ENCODE results near the gene GABARAPL2. TPM values are rescaled to one million over a fixed set of nuclear protein-coding genes. Genes with fewer than 3 reads are reported as not detected.

Gene GABARAPL2
- total and polyA plus RNA-seq, 2 experiments from 2014 or later: 106 to 232 TPM

DNA sequence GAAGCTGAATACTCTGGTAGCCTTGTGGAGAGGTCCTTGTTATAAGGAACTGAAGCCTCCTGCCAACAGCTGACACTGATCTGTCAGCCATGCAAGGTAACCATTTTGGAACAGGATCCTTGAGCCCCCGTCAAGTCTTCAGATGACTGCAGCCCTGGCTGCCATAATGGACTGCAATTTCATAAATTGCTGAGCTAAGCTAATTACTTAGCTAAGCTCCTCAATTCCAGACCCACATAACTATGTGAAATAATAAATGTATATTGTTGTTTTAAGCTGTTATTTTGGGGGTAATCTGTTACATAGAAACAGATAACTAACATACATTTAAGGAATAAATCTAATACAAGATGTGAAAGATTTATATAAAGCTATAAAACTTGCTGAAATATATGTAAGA lies 40.3 kb downstream of the GABARAPL2 start:
- H3K9me2 ChIP-seq (replicated peaks; ENCODE audit: insufficient read depth): no peaks in the 10 kb centered on the region
- TF ChIP-seq EZH2phosphoT487 (IDR thresholded peaks at IDR 0.05; ENCODE audit: low read depth, severe bottlenecking, unreplicated experiment) (no peak), EZH2 (IDR thresholded peaks at IDR 0.05; ENCODE audit: borderline replicate concordance) (no peak)
- TF ChIP-seq, protein P1, sequence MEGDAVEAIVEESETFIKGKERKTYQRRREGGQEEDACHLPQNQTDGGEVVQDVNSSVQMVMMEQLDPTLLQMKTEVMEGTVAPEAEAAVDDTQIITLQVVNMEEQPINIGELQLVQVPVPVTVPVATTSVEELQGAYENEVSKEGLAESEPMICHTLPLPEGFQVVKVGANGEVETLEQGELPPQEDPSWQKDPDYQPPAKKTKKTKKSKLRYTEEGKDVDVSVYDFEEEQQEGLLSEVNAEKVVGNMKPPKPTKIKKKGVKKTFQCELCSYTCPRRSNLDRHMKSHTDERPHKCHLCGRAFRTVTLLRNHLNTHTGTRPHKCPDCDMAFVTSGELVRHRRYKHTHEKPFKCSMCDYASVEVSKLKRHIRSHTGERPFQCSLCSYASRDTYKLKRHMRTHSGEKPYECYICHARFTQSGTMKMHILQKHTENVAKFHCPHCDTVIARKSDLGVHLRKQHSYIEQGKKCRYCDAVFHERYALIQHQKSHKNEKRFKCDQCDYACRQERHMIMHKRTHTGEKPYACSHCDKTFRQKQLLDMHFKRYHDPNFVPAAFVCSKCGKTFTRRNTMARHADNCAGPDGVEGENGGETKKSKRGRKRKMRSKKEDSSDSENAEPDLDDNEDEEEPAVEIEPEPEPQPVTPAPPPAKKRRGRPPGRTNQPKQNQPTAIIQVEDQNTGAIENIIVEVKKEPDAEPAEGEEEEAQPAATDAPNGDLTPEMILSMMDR (IDR thresholded peaks at IDR 0.05; ENCODE audit: poor library complexity): no peak
- H3K27ac ChIP-seq: no peak overlapping the region
- no peaks in the 10 kb centered on the region for H3K4me1 ChIP-seq (ENCODE audit: insufficient read depth)
- H4K20me1 ChIP-seq (ENCODE audit: insufficient read depth, poor library complexity, severe bottlenecking): no peaks in the 10 kb centered on the region
- H2AFZ ChIP-seq: no peak overlapping the region
- no peaks in the 10 kb centered on the region for H3K36me3 ChIP-seq (replicated peaks; ENCODE audit: insufficient read depth, low read depth)
- DNase-seq (ENCODE audit: low spot score): no peak
- H3K4me3 ChIP-seq: no peak overlapping the region
- WGBS (ENCODE audit: low lambda C conversion rate, missing lambda C conversion rate): 94% methylated on average over 1 of the region's 1 CpG
- H3K27me3 ChIP-seq: no peaks in the 10 kb centered on the region
- no peaks in the 10 kb centered on the region for H3K79me2 ChIP-seq
- no peak overlapping the region for H3K4me2 ChIP-seq
- no peaks in the 10 kb centered on the region for H3K9me3 ChIP-seq (ENCODE audit: low read depth)

DNA sequence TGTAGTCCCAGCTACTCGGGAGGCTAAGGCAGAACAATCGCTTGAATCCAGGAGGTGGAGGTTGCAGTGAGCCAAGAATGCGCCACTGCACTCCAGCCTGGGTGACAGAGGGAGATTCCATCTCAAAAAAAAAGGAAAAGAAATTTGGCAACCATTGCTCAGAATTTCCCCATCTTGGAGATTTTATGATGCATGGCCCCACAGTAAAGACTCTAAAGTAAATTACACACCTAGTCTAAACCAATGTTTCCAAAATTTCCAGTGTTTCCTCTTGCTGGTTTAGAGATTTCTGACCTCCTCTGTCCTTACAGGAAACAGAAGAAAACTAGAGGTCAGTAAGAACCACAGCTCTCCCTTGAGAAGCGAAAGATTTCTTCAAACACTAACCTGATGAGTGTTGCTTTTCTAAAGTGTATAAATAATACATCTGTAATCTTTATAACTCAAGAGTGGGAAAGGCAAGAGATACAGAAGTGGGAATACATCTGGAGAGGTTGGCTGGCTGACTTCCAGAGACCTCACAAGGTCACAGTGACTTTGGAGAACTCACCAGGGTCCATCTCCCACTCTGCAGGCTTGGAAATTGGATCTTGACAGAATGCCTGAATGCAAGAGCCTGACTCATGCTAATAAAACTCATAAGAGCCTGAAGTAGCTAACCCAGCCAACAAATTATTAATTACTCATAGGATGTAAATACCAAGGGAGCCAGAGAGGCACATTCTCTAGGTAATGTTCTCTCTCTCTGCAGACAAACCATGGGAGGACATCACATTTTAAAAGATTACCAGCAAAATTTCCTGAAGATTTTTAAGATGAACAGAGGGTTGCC lies 48.1 kb downstream of the GABARAPL2 start:
- WGBS (ENCODE audit: low lambda C conversion rate, missing lambda C conversion rate): 99% methylated on average over 4 of the region's 4 CpGs
- H3K4me1 ChIP-seq (ENCODE audit: insufficient read depth): no peaks in the 10 kb centered on the region
- no peaks in the 10 kb centered on the region for H4K20me1 ChIP-seq (ENCODE audit: insufficient read depth, poor library complexity, severe bottlenecking)
- no peaks in the 10 kb centered on the region for H3K79me2 ChIP-seq
- H3K4me3 ChIP-seq: no peak overlapping the region
- no peaks in the 10 kb centered on the region for H3K9me3 ChIP-seq (ENCODE audit: low read depth)
- H3K27me3 ChIP-seq: no peaks in the 10 kb centered on the region
- H3K4me2 ChIP-seq: no peak overlapping the region
- H3K9me2 ChIP-seq (replicated peaks; ENCODE audit: insufficient read depth): no peaks in the 10 kb centered on the region
- H2AFZ ChIP-seq: no peak overlapping the region
- no peak overlapping the region for H3K27ac ChIP-seq
- no peak for DNase-seq (ENCODE audit: low spot score)
- TF ChIP-seq, protein P1 (IDR thresholded peaks at IDR 0.05; ENCODE audit: poor library complexity): no peak
- TF ChIP-seq EZH2 (IDR thresholded peaks at IDR 0.05; ENCODE audit: borderline replicate concordance): no peak
- no peak for TF ChIP-seq EZH2phosphoT487 (IDR thresholded peaks at IDR 0.05; ENCODE audit: low read depth, severe bottlenecking, unreplicated experiment)
- no peaks in the 10 kb centered on the region for H3K36me3 ChIP-seq (replicated peaks; ENCODE audit: insufficient read depth, low read depth)

DNA sequence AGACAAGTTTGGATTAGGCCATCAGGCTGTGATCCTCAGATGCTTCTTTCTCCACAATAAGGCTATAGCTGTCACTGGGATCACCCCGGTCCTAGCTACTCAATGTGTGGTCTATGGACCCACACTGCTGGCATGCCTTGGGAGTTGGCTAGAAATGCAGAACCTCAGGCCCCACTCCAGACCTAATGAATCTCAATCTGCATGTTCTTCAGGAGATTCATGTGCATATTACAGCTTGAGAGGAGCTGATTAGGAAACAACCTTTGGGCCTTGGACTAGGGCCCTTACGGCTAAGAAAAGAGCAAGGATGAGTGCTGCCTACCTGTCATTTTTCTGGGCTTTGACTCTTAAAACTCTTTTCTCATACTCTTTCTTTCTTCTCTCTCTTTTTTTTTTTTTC lies 49.4 kb downstream of the GABARAPL2 start:
- Histone ChIP-seq H3K4me3 (no peak overlapping the region), H4K20me1 (ENCODE audit: insufficient read depth, poor library complexity, severe bottlenecking) (no peaks in the 10 kb centered on the region), H3K9me2 (replicated peaks; ENCODE audit: insufficient read depth) (no peaks in the 10 kb centered on the region), H2AFZ (no peak overlapping the region), H3K36me3 (replicated peaks; ENCODE audit: insufficient read depth, low read depth) (no peaks in the 10 kb centered on the region), H3K79me2 (peaks cover 2% of the 10 kb centered on the region), H3K9me3 (ENCODE audit: low read depth) (no peaks in the 10 kb centered on the region), H3K4me1 (ENCODE audit: insufficient read depth) (no peaks in the 10 kb centered on the region), H3K27ac (no peak overlapping the region), H3K27me3 (no peaks in the 10 kb centered on the region), H3K4me2 (no peak overlapping the region)
- WGBS (ENCODE audit: low lambda C conversion rate, missing lambda C conversion rate): 95% methylated on average over 2 of the region's 2 CpGs
- DNase-seq (ENCODE audit: low spot score): no peak
- TF ChIP-seq EZH2phosphoT487 (IDR thresholded peaks at IDR 0.05; ENCODE audit: low read depth, severe bottlenecking, unreplicated experiment): no peak
- TF ChIP-seq, protein P1 (IDR thresholded peaks at IDR 0.05; ENCODE audit: poor library complexity): no peak
- no peak for TF ChIP-seq EZH2 (IDR thresholded peaks at IDR 0.05; ENCODE audit: borderline replicate concordance)
